GM12878 (cell line): ENCODE measurements around the gene CTIF. TPM values are rescaled to one million over a fixed set of nuclear protein-coding genes. Genes with fewer than 3 reads are reported as not detected.
A peak's percentile ranks its signal among the peaks of the same experiment; 100 is the strongest.

Experiments
- ASH2L ChIP-seq: fragments of 300-600, 200-600 bp; sonication (generic); IDR thresholded peaks from 2 replicates; pipeline ENCODE4 v1.6.1; 2017; ENCODE audit warnings: low read depth, mild to moderate bottlenecking, borderline replicate concordance
- BHLHE40 ChIP-seq, 2 experiments: fragments of 450-650 bp in 1 of 2; IDR thresholded peaks; 2 replicates each; pipeline ENCODE4 v1.6.1; 2011 to 2017; ENCODE audit warnings: low read depth in 2 of 2, borderline replicate concordance in 1 of 2, improper control_type of control experiment in 1 of 2, low read length in 1 of 2, mild to moderate bottlenecking in 1 of 2
- BRCA1 ChIP-seq: IDR thresholded peaks from 2 replicates; pipeline ENCODE4 v1.6.1; 2011; ENCODE audit warnings: low read depth, low read length, improper control_type of control experiment
- CEBPB ChIP-seq, 2 experiments: fragments of 150-350 bp in 1 of 2; IDR thresholded peaks; 2 replicates each; pipeline ENCODE4 v1.6.1; 2012 to 2014; ENCODE audit warnings: low read depth in 2 of 2, low read length in 2 of 2, borderline replicate concordance in 1 of 2, inconsistent platforms in 1 of 2
- CHD4 ChIP-seq: fragments of 200-600 bp; sonication (generic); IDR thresholded peaks from 2 replicates; pipeline ENCODE4 v1.6.1; 2016; ENCODE audit warnings: mild to moderate bottlenecking
- CREB1 ChIP-seq: IDR thresholded peaks from 2 replicates; pipeline ENCODE4 v1.6.1; 2012; ENCODE audit warnings: low read depth, mild to moderate bottlenecking, inconsistent platforms
- FOXK2 ChIP-seq: fragments of 450-650 bp; IDR thresholded peaks from 2 replicates; pipeline ENCODE4 v1.6.1; 2017; ENCODE audit warnings: mild to moderate bottlenecking, moderate library complexity
- GATAD2B ChIP-seq: fragments of 450-650 bp; conservative IDR thresholded peaks from 2 replicates; pipeline ENCODE4 v1.6.1; 2017; ENCODE audit warnings: low read depth, mild to moderate bottlenecking, moderate library complexity
- HCFC1 ChIP-seq: fragments of 150-350 bp; IDR thresholded peaks from 2 replicates; pipeline ENCODE4 v1.6.1; 2014; ENCODE audit warnings: low read length
- HDGF ChIP-seq: fragments of 450-650 bp; IDR thresholded peaks from 2 replicates; pipeline ENCODE4 v1.6.1; 2016; ENCODE audit warnings: antibody characterized with exemption
- IRF3 ChIP-seq: fragments of 450-650 bp; IDR thresholded peaks from 2 replicates; pipeline ENCODE4 v1.6.1; 2014; ENCODE audit warnings: mild to moderate bottlenecking
- KDM1A ChIP-seq: fragments of 200-600 bp; sonication (generic); IDR thresholded peaks from 2 replicates; pipeline ENCODE4 v1.6.1; 2016; ENCODE audit warnings: borderline replicate concordance
- KLF5 ChIP-seq: fragments of 450-650 bp; IDR thresholded peaks from 2 replicates; pipeline ENCODE4 v1.6.1; 2014; ENCODE audit warnings: mild to moderate bottlenecking; ENCODE audit not compliant: partially characterized antibody
- MEF2A ChIP-seq: IDR thresholded peaks from 2 replicates; pipeline ENCODE4 v1.6.1; 2011; ENCODE audit warnings: low read depth, mild to moderate bottlenecking, low read length, moderate library complexity; ENCODE audit not compliant: insufficient read depth
- PAX8 ChIP-seq: fragments of 450-650 bp; IDR thresholded peaks from 2 replicates; pipeline ENCODE4 v1.6.1; 2017; ENCODE audit warnings: mild to moderate bottlenecking, moderate library complexity
- PBX3 ChIP-seq: IDR thresholded peaks from 2 replicates; pipeline ENCODE4 v1.6.1; 2011; ENCODE audit warnings: mild to moderate bottlenecking, low read depth, low read length, moderate library complexity; ENCODE audit not compliant: insufficient replicate concordance
- PKNOX1 ChIP-seq: fragments of 450-650 bp; IDR thresholded peaks from 2 replicates; pipeline ENCODE4 v1.6.1; 2016; ENCODE audit warnings: mild to moderate bottlenecking
- PML ChIP-seq: IDR thresholded peaks from 2 replicates; pipeline ENCODE4 v1.6.1; 2012; ENCODE audit warnings: low read length, inconsistent platforms
- POLR2AphosphoS2 ChIP-seq: IDR thresholded peaks from 2 replicates; pipeline ENCODE4 v1.6.1; 2011; ENCODE audit warnings: low read depth, mild to moderate bottlenecking, low read length, improper control_type of control experiment, moderate library complexity
- POLR2AphosphoS5 ChIP-seq: IDR thresholded peaks from 2 replicates; pipeline ENCODE4 v1.6.1; 2011; ENCODE audit warnings: mild to moderate bottlenecking, low read length, inconsistent platforms
- RELB ChIP-seq: fragments of 450-650 bp; IDR thresholded peaks from 2 replicates; pipeline ENCODE4 v1.6.1; 2017; ENCODE audit warnings: low read depth, mild to moderate bottlenecking, moderate library complexity
- SIN3A ChIP-seq: IDR thresholded peaks from 2 replicates; pipeline ENCODE4 v1.6.1; 2012; ENCODE audit warnings: low read depth, low read length, improper control_type of control experiment
- SMC3 ChIP-seq: IDR thresholded peaks from 2 replicates; pipeline ENCODE4 v1.6.1; 2011; ENCODE audit warnings: low read length, improper control_type of control experiment, borderline replicate concordance
- SP1 ChIP-seq: IDR thresholded peaks from one replicate; pipeline ENCODE4 v1.6.1; 2011; ENCODE audit warnings: low read depth, low read length
- ZBTB33 ChIP-seq: fragments of 450-650 bp; IDR thresholded peaks from 2 replicates; pipeline ENCODE4 v1.6.1; 2017; ENCODE audit warnings: mild to moderate bottlenecking
- polyA plus RNA-seq, 11 experiments: library from polyadenylated mRNA; depleted of rRNA in 4 of 11; unstranded in 6 of 11; stranded (reverse) in 5 of 11; fragments of >200 nt; fragmentation: Nextera tagmentation in 4 of 11; fragmentation: Illumina TruSeq in 1 of 11; extraction: Ambion mirVana in 4 of 11; extraction: Trizol in 1 of 11; gene quantifications; 1 replicate in 1 of 11; 2 replicates in 10 of 11; pipeline versions ENCODE4 v1.2.1 to v1.2.3, GENCODE V29; 2011 to 2016; ENCODE audit warnings: inconsistent platforms in 2 of 11, missing spikeins in 2 of 11, low read depth in 1 of 11
- total RNA-seq, 4 experiments: library from RNA; depleted of rRNA in 3 of 4; stranded (reverse); fragments of >200 nt in 3 of 4; fragmentation: Illumina TruSeq in 1 of 4; extraction: Trizol in 1 of 4; gene quantifications; 2 replicates each; pipeline versions ENCODE4 v1.2.1 to v1.2.3, GENCODE V29; 2013 to 2021

Gene CTIF
- total and polyA plus RNA-seq, 10 of the 15 experiments (the other 5 are each of a cell fraction or from before 2014, with no cell fraction given), result 0.06 to 11.6 (median 2.5) TPM

GRCh38 chr18:48778344-48779011 is 239.6 kb downstream of the CTIF start (continued):
- peak; percentile 71; the same call in 1 of the 2 replicates for TF ChIP-seq HDGF
- TF ChIP-seq SMC3, result peak; percentile 36; the same call in 1 of the 2 replicates
- no peak for TF ChIP-seq PML
- no peak for TF ChIP-seq FOXK2
- TF ChIP-seq BRCA1, result no peak
- TF ChIP-seq RELB, result peak; percentile 26
- no peak for TF ChIP-seq ASH2L
- TF ChIP-seq POLR2AphosphoS2, result no peak
- 0 out of 2 replicates have a peak, but pooled peaks have one; percentile 18 for TF ChIP-seq CREB1
- peak; percentile 68; the same call in 1 of the 2 replicates for TF ChIP-seq GATAD2B
- TF ChIP-seq BHLHE40 (IDR thresholded peaks at IDR 0.05; ENCODE audit: borderline replicate concordance in 1 of 2, low read depth in 2 of 2, low read length in 1 of 2), result no peak
- no peak for TF ChIP-seq POLR2AphosphoS5
- TF ChIP-seq KLF5, result no peak
- no peak for TF ChIP-seq MEF2A
- no peak for TF ChIP-seq CHD4
- TF ChIP-seq ZBTB33, result no peak
- peak; percentile 72 for TF ChIP-seq PKNOX1
- TF ChIP-seq SP1, result no peak
- no peak for TF ChIP-seq PAX8
- no peak for TF ChIP-seq KDM1A
- peak; percentile 75 for TF ChIP-seq PBX3
- TF ChIP-seq SIN3A, result peak; percentile 46; the same call in 1 of the 2 replicates
- TF ChIP-seq IRF3, result no peak
- TF ChIP-seq CEBPB (IDR thresholded peaks at IDR 0.05; ENCODE audit: borderline replicate concordance in 1 of 2, low read depth in 2 of 2, low read length in 2 of 2), result no peak
- no peak for TF ChIP-seq HCFC1
